Panc1 (cell line): Measurements from ENCODE around the gene ROR1. TPM values are rescaled to one million over a fixed set of nuclear protein-coding genes. Genes with fewer than 3 reads are reported as not detected.

Experiments
- ATAC-seq: fragments of 200-7000 bp; cut with Tn5 transposase; 2 replicates; pipeline ENCODE4 v1.9.1; 2020; ENCODE audit warnings: mild to moderate bottlenecking, moderate library complexity
- BruUV-seq: library from RNA; stranded (reverse); fragments of 400-500 nt; replicated peaks from 2 replicates; lab custom pipeline; 2021; lab: Mats Ljungman, UMichigan
- CTCF ChIA-PET: fragments of 300-600 bp; sonication (Branson Sonifier 250); formaldehyde crosslinking; loops from one replicate; lab custom pipeline; 2022; ENCODE audit warnings: antibody characterized with exemption; lab: Charles Lee
- POLR2A ChIA-PET: fragments of 300-600 bp; sonication (Branson Sonifier 250); formaldehyde crosslinking; loops from one replicate; lab custom pipeline; 2022; ENCODE audit warnings: antibody characterized with exemption; lab: Charles Lee
- DNase-seq: peaks from one replicate; pipeline ENCODE4 v3.0.0-alpha.2; 2010; ENCODE audit warnings: low read depth, low spot score
- H3K27ac ChIP-seq: 2 replicates; pipeline ENCODE4 v1.5.1; 2011; ENCODE audit warnings: mild to moderate bottlenecking, low read length, inconsistent platforms
- H3K27me3 ChIP-seq: fragments of 200-500 bp; sonication (Bioruptor generic); 2 replicates; pipeline ENCODE4 v1.6.0; 2014; ENCODE audit warnings: low read length, inconsistent platforms; ENCODE audit not compliant: control insufficient read depth, insufficient read depth
- H3K36me3 ChIP-seq: fragments of 200-500 bp; sonication (Bioruptor generic); 2 replicates; pipeline ENCODE4 v1.5.1; 2014; ENCODE audit warnings: inconsistent platforms, mild to moderate bottlenecking, low read length, moderate library complexity; ENCODE audit not compliant: control insufficient read depth, insufficient read depth
- H3K4me1 ChIP-seq: 2 replicates; pipeline ENCODE4 v1.5.1; 2011; ENCODE audit warnings: inconsistent platforms, mild to moderate bottlenecking, low read length, moderate library complexity; ENCODE audit not compliant: control insufficient read depth, insufficient read depth
- H3K4me3 ChIP-seq, 2 experiments: 2 replicates each; pipeline ENCODE4 v1.5.1; 2011 to 2012; ENCODE audit warnings: low read depth in 2 of 2, low read length in 2 of 2, mild to moderate bottlenecking in 2 of 2, inconsistent platforms in 1 of 2, moderate library complexity in 1 of 2
- H3K9me3 ChIP-seq: fragments of 200-500 bp; sonication (Bioruptor generic); 2 replicates; pipeline ENCODE4 v1.5.1; 2014; ENCODE audit warnings: low read depth, mild to moderate bottlenecking, inconsistent platforms, low read length, moderate library complexity; ENCODE audit not compliant: control insufficient read depth, insufficient read depth
- CTCF ChIP-seq: fragments of 450-650 bp; IDR thresholded peaks from 2 replicates; pipeline ENCODE4 v1.5.1; 2017; ENCODE audit warnings: mild to moderate bottlenecking
- POLR2AphosphoS5 ChIP-seq: IDR thresholded peaks from 2 replicates; pipeline ENCODE4 v1.6.1; 2012; ENCODE audit warnings: mild to moderate bottlenecking, low read depth, low read length, moderate library complexity
- SIN3A ChIP-seq: IDR thresholded peaks from 2 replicates; pipeline ENCODE4 v1.6.1; 2012; ENCODE audit warnings: low read depth, mild to moderate bottlenecking, low read length, moderate library complexity, borderline replicate concordance; ENCODE audit not compliant: insufficient read depth
- TCF7L2 ChIP-seq: IDR thresholded peaks from 2 replicates; pipeline ENCODE4 v1.6.1; 2011; ENCODE audit warnings: mild to moderate bottlenecking, low read depth, low read length, inconsistent platforms
- in situ Hi-C: cut with HindIII; loops from 2 replicates; pipeline ENCODE4 v1.10.0; 2016; ENCODE audit warnings: low sequenced_read_pairs, low pct_unique_long_range_greater_than_20kb
- intact Hi-C: fragments of 100-400 bp; cut with micrococcal nuclease; formaldehyde crosslinking; loops from one replicate; pipeline ENCODE4 v1.10.0; 2022; ENCODE audit not compliant: unreplicated experiment
- total RNA-seq: library from RNA; stranded (reverse); gene quantifications from one replicate; pipeline ENCODE4 v1.2.1, GENCODE V29; 2021; ENCODE audit not compliant: unreplicated experiment
- TF ChIP-seq, protein P1 (sequence below), 2 experiments: IDR thresholded peaks; 2 replicates each; pipeline ENCODE4 v1.6.1; 2011 to 2012; ENCODE audit warnings: low read depth in 2 of 2, control low read depth in 1 of 2, low read length in 1 of 2, mild to moderate bottlenecking in 1 of 2, moderate library complexity in 1 of 2; ENCODE audit not compliant: insufficient read depth in 1 of 2

Gene ROR1
- total RNA-seq, 1 experiment from 2014 or later = 19.3 TPM

GRCh38 chr1:64150266-64150665 lies 376.4 kb downstream of the ROR1 start:
- TF ChIP-seq SIN3A (no peak), TCF7L2 (no peak), POLR2AphosphoS5 (no peak), CTCF (no peak)
- TF ChIP-seq, protein P1, sequence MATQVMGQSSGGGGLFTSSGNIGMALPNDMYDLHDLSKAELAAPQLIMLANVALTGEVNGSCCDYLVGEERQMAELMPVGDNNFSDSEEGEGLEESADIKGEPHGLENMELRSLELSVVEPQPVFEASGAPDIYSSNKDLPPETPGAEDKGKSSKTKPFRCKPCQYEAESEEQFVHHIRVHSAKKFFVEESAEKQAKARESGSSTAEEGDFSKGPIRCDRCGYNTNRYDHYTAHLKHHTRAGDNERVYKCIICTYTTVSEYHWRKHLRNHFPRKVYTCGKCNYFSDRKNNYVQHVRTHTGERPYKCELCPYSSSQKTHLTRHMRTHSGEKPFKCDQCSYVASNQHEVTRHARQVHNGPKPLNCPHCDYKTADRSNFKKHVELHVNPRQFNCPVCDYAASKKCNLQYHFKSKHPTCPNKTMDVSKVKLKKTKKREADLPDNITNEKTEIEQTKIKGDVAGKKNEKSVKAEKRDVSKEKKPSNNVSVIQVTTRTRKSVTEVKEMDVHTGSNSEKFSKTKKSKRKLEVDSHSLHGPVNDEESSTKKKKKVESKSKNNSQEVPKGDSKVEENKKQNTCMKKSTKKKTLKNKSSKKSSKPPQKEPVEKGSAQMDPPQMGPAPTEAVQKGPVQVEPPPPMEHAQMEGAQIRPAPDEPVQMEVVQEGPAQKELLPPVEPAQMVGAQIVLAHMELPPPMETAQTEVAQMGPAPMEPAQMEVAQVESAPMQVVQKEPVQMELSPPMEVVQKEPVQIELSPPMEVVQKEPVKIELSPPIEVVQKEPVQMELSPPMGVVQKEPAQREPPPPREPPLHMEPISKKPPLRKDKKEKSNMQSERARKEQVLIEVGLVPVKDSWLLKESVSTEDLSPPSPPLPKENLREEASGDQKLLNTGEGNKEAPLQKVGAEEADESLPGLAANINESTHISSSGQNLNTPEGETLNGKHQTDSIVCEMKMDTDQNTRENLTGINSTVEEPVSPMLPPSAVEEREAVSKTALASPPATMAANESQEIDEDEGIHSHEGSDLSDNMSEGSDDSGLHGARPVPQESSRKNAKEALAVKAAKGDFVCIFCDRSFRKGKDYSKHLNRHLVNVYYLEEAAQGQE (IDR thresholded peaks at IDR 0.05; ENCODE audit: insufficient read depth in 1 of 2, low read depth in 2 of 2, low read length in 1 of 2) = no peak
- ChIA-PET POLR2A (no interaction called here), CTCF (interaction anchor here (0.6 kb wide), 1 partner anchor 68 kb away, joined by 3 read pairs; no protein-coding TSS in a partner anchor)
- no peaks in the 10 kb centered on the region for H3K36me3 ChIP-seq
- no TSS peak for BruUV-seq
- H3K9me3 ChIP-seq = no peaks in the 10 kb centered on the region
- intact Hi-C loops (no loop called here), in situ Hi-C loops (no loop called here)
- no peak overlapping the region for H3K27ac ChIP-seq
- no peaks in the 10 kb centered on the region for H3K27me3 ChIP-seq
- ATAC-seq (no peak), DNase-seq (no peak)
- no peaks in the 10 kb centered on the region for H3K4me1 ChIP-seq
- no peak overlapping the region for H3K4me3 ChIP-seq

DNA sequence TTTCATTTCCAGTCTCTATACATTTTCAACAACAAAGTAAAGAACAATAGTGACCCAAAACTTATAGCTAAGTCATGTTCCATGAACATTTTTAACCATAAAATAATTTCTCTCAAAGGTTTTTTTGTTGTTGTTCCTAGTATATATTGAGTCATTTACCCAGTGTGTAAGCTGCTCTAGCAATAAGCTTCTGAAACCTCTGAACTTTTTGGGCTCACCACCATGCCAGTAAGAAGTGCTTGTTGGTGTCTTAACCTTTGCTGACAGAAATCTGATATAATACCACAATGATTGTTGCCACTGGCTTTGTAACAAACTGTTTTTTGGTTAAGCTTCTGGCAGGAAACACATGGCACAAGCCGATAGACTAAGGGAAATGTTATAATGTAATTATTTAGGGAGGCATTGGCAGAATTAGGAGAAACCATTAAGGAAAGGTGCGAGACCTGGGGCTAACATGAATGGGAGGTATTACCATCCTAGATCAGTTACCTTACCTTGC lies 377.0 kb downstream of the ROR1 start:
- Histone ChIP-seq H3K27ac (no peak overlapping the region), H3K4me3 (no peak overlapping the region), H3K4me1 (no peaks in the 10 kb centered on the region), H3K27me3 (no peaks in the 10 kb centered on the region), H3K36me3 (no peaks in the 10 kb centered on the region), H3K9me3 (no peaks in the 10 kb centered on the region)
- in situ Hi-C loops (no loop called here), intact Hi-C loops (no loop called here)
- POLR2A ChIA-PET = no interaction called here
- TF ChIP-seq TCF7L2 (no peak), CTCF (no peak), POLR2AphosphoS5 (no peak), SIN3A (no peak)
- TF ChIP-seq, protein P1 (IDR thresholded peaks at IDR 0.05; ENCODE audit: insufficient read depth in 1 of 2, low read depth in 2 of 2, low read length in 1 of 2) = no peak
- CTCF ChIA-PET = interaction anchor here (0.6 kb wide), 1 partner anchor 69 kb away, joined by 3 read pairs; no protein-coding TSS in a partner anchor
- no TSS peak for BruUV-seq
- no peak for DNase-seq
- ATAC-seq = no peak
